Hepatocyte (in vitro differentiated cells): ENCODE results near the gene KDM8. TPM values are rescaled to one million over a fixed set of nuclear protein-coding genes. Genes with fewer than 3 reads are reported as not detected.

Experiments used
- DNase-seq: peaks from one replicate; pipeline ENCODE4 v3.0.0-alpha.2; 2016; ENCODE audit warnings: low spot score
- H2AFZ ChIP-seq: fragments of 200-600 bp; sonication (generic); 2 replicates; pipeline ENCODE4 v1.6.0; 2016; ENCODE audit warnings: antibody characterized with exemption, mild to moderate bottlenecking
- H3K27ac ChIP-seq: fragments of 200-600 bp; sonication (generic); 2 replicates; pipeline ENCODE4 v1.5.1; 2016; ENCODE audit warnings: mild to moderate bottlenecking
- H3K27me3 ChIP-seq: fragments of 200-600 bp; sonication (generic); 2 replicates; pipeline ENCODE4 v1.6.1; 2016
- H3K36me3 ChIP-seq: fragments of 200-600 bp; sonication (generic); replicated peaks from 2 replicates; pipeline ENCODE4 v1.5.1; 2016; ENCODE audit warnings: low read depth; ENCODE audit not compliant: insufficient read depth
- H3K4me1 ChIP-seq: fragments of 200-600 bp; sonication (generic); 2 replicates; pipeline ENCODE4 v1.5.1; 2016; ENCODE audit warnings: mild to moderate bottlenecking, moderate library complexity; ENCODE audit not compliant: insufficient read depth
- H3K4me2 ChIP-seq: fragments of 200-600 bp; sonication (generic); 2 replicates; pipeline ENCODE4 v1.6.0; 2016
- H3K4me3 ChIP-seq: fragments of 200-600 bp; sonication (generic); 2 replicates; pipeline ENCODE4 v1.5.1; 2016; ENCODE audit warnings: mild to moderate bottlenecking
- H3K79me2 ChIP-seq: fragments of 200-600 bp; sonication (generic); 2 replicates; pipeline ENCODE4 v1.6.0; 2017; ENCODE audit warnings: mild to moderate bottlenecking
- H3K9me2 ChIP-seq: fragments of 200-600 bp; sonication (generic); replicated peaks from 2 replicates; pipeline ENCODE4 v1.6.0; 2017; ENCODE audit warnings: mild to moderate bottlenecking; ENCODE audit not compliant: insufficient read depth
- H3K9me3 ChIP-seq: fragments of 200-600 bp; sonication (generic); 2 replicates; pipeline ENCODE4 v1.5.1; 2016; ENCODE audit warnings: low read depth, mild to moderate bottlenecking
- H4K20me1 ChIP-seq: fragments of 200-600 bp; sonication (generic); 2 replicates; pipeline ENCODE4 v1.6.0; 2016; ENCODE audit warnings: mild to moderate bottlenecking; ENCODE audit not compliant: insufficient read depth, poor library complexity, severe bottlenecking
- EZH2 ChIP-seq: fragments of 200-600 bp; sonication (generic); IDR thresholded peaks from 2 replicates; pipeline ENCODE4 v1.6.1; 2016; ENCODE audit warnings: antibody characterized with exemption, mild to moderate bottlenecking, borderline replicate concordance
- EZH2phosphoT487 ChIP-seq: fragments of 200-600 bp; sonication (generic); IDR thresholded peaks from one replicate; pipeline ENCODE4 v1.6.1; 2018; ENCODE audit warnings: antibody characterized with exemption, mild to moderate bottlenecking, low read depth, moderate library complexity; ENCODE audit not compliant: unreplicated experiment, severe bottlenecking
- WGBS: methylation state at CpG from one replicate; pipeline ENCODE4 v1.1.6; 2016; ENCODE audit warnings: low lambda C conversion rate; ENCODE audit errors: missing lambda C conversion rate; 5-methylcytosine and 5-hydroxymethylcytosine counted together
- polyA plus RNA-seq: library from polyadenylated mRNA; unstranded; fragments of >200 nt; fragmentation: Nextera tagmentation; extraction: Ambion mirVana; gene quantifications from 2 replicates; pipeline ENCODE4 v1.2.1, GENCODE V29; 2016
- total RNA-seq: library from RNA; depleted of rRNA; stranded (reverse); fragments of >200 nt; gene quantifications from 2 replicates; pipeline ENCODE4 v1.2.3, GENCODE V29; 2014
- TF ChIP-seq, protein P1 (sequence below): fragments of 200-600 bp; sonication (generic); IDR thresholded peaks from 2 replicates; pipeline ENCODE4 v1.5.1; 2016; ENCODE audit warnings: antibody characterized with exemption, mild to moderate bottlenecking; ENCODE audit not compliant: poor library complexity

Gene KDM8
- total and polyA plus RNA-seq, 2 experiments from 2014 or later = 7.2 to 9.7 TPM

DNA sequence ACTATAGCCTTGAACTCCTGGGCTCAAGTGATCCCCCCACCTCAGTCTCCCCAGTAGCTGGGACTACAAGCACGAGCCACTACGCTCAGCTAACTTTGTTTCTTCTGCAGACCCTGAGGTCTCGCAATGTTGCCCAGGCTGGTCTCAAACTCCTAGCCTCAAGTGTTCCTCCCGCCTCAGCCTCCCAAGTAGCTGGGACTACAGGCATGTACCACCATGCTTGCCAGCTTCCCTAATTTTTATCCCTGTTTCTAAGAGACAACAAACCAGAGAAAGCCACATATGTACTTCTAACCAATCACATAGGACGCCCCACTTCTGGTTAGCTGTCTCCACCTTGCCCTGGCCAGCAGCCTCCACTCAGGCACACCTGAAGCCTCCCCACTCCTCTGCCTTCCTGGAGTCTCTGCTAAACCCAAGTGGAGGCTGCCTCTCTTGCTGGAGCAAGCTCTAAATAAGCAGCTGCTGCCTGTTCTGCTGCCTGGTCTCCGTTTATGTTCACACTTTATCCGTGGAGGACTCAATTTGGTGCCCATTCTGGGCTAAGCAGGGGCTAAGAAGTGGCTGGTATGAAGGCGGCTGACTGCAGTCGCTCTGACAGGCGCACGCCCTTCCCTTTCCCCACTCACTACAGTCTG lies 40.5 kb downstream of the KDM8 start:
- Histone ChIP-seq H4K20me1 (no peaks in the 10 kb centered on the region), H3K9me3 (no peaks in the 10 kb centered on the region), H3K27me3 (no peaks in the 10 kb centered on the region), H3K79me2 (peaks cover 5% of the 10 kb centered on the region), H3K4me2 (peak overlapping the region; percentile 62), H3K9me2 (no peaks in the 10 kb centered on the region), H3K27ac (peak overlapping the region; percentile 73), H3K4me3 (no peak overlapping the region), H3K4me1 (peaks cover 14% of the 10 kb centered on the region), H3K36me3 (no peaks in the 10 kb centered on the region), H2AFZ (no peak overlapping the region)
- 94% methylated on average over 11 of the region's 11 CpGs for WGBS
- no peak for DNase-seq
- TF ChIP-seq EZH2 = no peak
- no peak for TF ChIP-seq EZH2phosphoT487
- TF ChIP-seq, protein P1, sequence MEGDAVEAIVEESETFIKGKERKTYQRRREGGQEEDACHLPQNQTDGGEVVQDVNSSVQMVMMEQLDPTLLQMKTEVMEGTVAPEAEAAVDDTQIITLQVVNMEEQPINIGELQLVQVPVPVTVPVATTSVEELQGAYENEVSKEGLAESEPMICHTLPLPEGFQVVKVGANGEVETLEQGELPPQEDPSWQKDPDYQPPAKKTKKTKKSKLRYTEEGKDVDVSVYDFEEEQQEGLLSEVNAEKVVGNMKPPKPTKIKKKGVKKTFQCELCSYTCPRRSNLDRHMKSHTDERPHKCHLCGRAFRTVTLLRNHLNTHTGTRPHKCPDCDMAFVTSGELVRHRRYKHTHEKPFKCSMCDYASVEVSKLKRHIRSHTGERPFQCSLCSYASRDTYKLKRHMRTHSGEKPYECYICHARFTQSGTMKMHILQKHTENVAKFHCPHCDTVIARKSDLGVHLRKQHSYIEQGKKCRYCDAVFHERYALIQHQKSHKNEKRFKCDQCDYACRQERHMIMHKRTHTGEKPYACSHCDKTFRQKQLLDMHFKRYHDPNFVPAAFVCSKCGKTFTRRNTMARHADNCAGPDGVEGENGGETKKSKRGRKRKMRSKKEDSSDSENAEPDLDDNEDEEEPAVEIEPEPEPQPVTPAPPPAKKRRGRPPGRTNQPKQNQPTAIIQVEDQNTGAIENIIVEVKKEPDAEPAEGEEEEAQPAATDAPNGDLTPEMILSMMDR = no peak

DNA sequence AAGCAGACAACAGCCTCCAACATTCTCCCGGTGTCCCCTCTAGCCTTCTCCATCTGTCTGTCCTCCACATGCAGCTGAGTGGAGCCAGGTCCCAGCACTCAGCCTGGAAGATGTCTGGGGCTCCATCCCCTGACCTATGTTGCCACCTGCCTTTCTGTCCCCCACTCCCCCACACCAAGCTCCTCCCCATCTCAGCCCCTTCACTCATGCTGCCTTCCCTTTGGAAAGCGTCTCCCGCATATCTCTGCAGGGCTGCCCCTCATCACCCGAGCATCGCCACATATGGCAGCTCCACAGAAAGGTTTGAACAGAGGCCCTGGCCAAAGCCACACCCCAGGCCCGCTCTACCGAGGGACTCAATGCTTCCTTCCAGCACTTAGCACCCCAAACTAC lies 41.0 kb downstream of the KDM8 start:
- DNase-seq = no peak
- TF ChIP-seq EZH2 (no peak), EZH2phosphoT487 (no peak)
- TF ChIP-seq, protein P1 = no peak
- Histone ChIP-seq H3K4me3 (no peak overlapping the region), H3K4me2 (no peak overlapping the region), H3K9me3 (no peaks in the 10 kb centered on the region), H3K27me3 (no peaks in the 10 kb centered on the region), H3K36me3 (no peaks in the 10 kb centered on the region), H2AFZ (no peak overlapping the region), H3K4me1 (peaks cover 14% of the 10 kb centered on the region), H3K9me2 (no peaks in the 10 kb centered on the region), H3K27ac (no peak overlapping the region), H4K20me1 (no peaks in the 10 kb centered on the region), H3K79me2 (peaks cover 5% of the 10 kb centered on the region)
- 92% methylated on average over 7 of the region's 7 CpGs for WGBS

- H3K9me3 ChIP-seq = no peaks in the 10 kb centered on the region
- peaks cover 5% of the 10 kb centered on the region for H3K79me2 ChIP-seq
- 83% methylated on average over 19 of the region's 19 CpGs for WGBS
- DNase-seq = no peak
- no peak overlapping the region for H3K4me3 ChIP-seq
- peak overlapping the region; percentile 39 for H3K27ac ChIP-seq
- no peaks in the 10 kb centered on the region for H3K27me3 ChIP-seq
- H2AFZ ChIP-seq = no peak overlapping the region
- no peaks in the 10 kb centered on the region for H3K9me2 ChIP-seq
- no peak for TF ChIP-seq EZH2phosphoT487
- no peak for TF ChIP-seq EZH2
- TF ChIP-seq, protein P1 = no peak
- no peaks in the 10 kb centered on the region for H3K36me3 ChIP-seq
- H4K20me1 ChIP-seq = no peaks in the 10 kb centered on the region
- H3K4me2 ChIP-seq = no peak overlapping the region
- H3K4me1 ChIP-seq = peaks cover 14% of the 10 kb centered on the region
These were observed 42.2 kb downstream of the KDM8 start for GRCh38 chr16:27245276-27246172.
